NCI-H446 (cell line): Measurements from ENCODE around the gene TMPRSS3.

Experiments
- DNase-seq, 2 experiments: peaks; one replicate each; lab custom pipeline; 2025; lab: John Stamatoyannopoulos, UW

Gene TMPRSS3

GRCh38 chr21:42350318-42350910 lies 45.4 kb downstream of the TMPRSS3 start:
- DNase-seq = no peak

DNA sequence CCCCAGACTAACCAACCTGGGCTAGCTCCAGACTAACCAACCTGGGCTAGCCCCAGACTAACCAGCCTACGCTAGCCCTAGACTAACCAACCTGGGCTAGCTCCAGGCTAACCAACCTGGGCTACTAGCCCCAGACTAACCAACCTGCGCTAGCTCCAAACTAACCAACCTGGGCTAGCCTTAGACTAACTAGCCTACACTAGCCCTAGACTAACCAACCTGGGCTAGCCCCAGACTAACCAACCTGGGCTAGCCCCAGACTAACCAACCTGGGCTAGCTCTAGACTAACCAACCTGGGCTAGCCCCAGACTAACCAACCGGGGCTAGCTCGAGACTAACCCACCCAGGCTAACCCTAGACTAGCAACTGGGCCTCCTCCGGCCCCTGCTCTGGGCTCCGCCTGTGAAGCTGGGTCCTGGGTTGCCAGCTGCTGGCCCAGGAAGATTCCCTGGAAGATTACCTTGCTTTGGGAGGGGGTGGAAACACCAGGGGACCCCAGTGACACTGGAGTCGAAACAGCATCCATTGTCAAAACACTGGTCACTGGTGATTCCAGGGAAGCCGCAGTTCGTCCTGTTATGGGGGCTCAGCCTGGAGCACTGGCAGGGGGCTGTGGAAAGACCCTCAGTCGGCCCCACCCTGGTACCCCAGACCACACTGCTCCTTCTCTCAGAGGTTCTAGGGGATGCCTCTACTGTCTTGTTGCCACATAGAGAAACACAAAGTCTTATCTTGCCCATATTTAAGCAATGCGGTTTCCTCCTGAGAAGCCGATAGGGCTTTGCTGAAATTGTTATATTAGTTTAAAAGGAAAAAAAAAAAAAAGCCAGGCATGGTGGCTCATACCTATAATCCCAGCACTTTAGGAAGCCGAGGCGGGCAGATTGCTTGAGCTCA lies 46.2 kb downstream of the TMPRSS3 start:
- no peak for DNase-seq

DNA sequence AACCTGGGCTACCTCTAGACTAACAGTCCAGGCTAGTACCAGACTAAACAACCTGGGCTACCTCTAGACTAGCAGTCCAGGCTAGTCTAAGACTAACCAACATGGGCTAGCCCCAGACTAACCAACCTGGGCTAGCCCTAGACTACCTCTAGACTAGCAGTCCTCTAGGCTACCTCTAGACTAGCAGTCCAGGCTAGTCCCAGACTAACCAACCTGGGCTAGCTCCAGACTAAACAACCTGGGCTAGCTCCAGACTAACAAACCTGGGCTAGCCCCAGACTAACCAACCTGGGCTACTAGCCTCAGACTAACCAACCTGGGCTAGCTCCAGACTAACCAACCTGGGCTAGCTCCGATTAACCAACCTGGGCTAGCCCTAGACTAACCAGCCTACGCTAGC lies 47.1 kb downstream of the TMPRSS3 start:
- DNase-seq = no peak

DNA sequence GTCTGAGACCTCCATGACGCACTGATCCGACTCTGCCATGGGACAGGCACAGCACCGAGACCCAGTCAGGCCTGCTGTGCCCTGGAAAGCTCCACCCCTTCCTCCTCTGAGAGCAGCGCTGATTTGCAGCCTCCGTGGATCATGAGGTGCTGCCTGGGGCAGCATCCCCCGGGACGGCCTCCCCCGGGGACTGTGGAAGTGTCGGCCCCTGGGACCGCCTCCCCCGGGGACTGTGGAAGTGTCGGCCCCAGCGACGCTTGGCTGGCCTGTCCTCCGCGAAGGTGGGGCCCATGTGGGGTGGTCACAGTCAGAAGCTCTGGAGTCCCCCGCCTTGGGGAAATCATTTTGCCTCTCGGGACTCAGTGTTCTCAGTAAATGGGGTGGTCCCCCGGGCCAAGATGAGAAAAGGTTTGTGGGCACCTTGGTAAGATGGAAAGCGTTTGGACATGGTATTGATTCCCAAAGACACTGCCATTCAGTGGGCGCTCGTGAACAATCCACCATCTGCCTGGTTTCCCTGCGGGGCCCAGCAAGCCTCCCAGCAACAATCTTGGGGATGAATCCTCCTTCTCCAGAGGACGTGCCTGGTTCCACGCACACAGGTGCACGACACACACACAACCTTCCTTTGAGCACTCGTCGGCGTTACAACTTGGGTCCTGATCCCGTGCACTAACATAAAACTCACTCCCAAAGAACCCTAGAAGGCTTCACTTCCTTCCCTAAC lies 48.1 kb downstream of the TMPRSS3 start:
- no peak for DNase-seq

GRCh38 chr21:42346866-42347600 lies 48.8 kb downstream of the TMPRSS3 start:
- no peak for DNase-seq

DNA sequence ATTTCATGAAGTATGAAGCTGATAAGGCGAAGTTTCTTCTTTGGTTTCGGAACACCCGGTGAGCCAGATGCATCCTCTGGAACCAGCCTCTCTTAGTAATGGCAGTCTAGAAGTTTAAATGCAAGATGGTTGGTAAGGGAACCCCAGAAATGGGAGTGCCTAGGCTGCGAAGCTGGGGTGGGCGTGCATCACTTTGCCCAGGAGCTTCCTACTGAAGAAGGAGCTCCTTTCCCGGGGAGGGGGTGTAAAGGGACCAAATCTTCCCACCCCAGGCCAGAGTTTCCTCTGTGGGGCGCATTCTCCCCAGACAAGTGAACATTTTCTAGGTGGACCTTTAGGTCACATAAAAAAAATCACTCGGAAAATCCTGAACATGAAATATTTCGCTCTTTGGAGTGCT lies 49.4 kb downstream of the TMPRSS3 start:
- no peak for DNase-seq

- DNase-seq = no peak
These were observed 51.2 kb downstream of the TMPRSS3 start for GRCh38 chr21:42344631-42345030.

GRCh38 chr21:42343963-42344510 lies 51.8 kb downstream of the TMPRSS3 start:
- DNase-seq = no peak

GRCh38 chr21:42343556-42343955 lies 52.3 kb downstream of the TMPRSS3 start:
- DNase-seq = no peak

GRCh38 chr21:42343101-42343500 lies 52.8 kb downstream of the TMPRSS3 start:
- no peak for DNase-seq

GRCh38 chr21:42341776-42342542 lies 53.9 kb downstream of the TMPRSS3 start:
- no peak for DNase-seq

DNA sequence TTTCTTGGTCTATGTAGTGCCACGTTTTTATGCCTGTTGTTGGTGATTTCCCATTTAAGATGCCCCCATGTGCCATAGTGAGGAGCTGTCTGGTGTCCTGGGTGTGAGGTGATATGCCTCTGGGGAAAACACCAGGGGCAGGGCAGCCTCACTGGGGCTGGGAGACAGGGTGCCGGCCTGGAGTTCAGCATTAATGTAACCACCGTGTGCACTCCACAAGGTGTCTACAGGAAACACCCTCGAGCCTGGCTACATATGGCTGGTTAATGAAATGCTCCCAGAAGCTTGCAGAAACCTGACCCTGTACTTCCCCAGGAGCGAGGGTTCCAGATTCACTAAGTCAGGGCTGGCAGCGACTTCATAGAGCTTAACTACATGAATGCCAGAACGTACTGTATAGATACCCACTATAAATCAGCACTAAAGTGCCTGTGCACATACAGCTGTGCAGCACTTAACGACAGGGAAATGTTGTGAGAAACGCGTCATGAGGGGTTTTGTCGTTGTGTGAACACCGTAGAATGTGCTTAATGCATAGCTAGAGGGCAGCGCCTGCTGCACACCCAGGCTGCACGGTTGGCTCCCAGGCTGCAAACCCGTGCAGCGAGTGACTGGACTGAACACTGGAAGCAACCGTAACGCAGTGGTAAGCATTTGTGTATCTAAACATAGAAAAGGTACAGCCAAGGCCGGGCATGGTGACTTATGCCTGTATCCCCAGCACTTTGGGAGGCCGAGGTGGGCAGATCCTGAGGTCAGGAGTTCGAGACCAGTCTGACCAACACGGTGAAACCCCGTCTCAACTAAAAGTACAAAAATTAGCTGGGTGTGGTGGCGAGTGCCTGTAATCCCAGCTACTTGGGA lies 55.4 kb downstream of the TMPRSS3 start:
- DNase-seq = no peak

GRCh38 chr21:42338729-42339715 lies 56.8 kb downstream of the TMPRSS3 start:
- DNase-seq = no peak

GRCh38 chr21:42337830-42338728 lies 57.8 kb downstream of the TMPRSS3 start:
- peak; percentile 10 to 55 for DNase-seq

DNA sequence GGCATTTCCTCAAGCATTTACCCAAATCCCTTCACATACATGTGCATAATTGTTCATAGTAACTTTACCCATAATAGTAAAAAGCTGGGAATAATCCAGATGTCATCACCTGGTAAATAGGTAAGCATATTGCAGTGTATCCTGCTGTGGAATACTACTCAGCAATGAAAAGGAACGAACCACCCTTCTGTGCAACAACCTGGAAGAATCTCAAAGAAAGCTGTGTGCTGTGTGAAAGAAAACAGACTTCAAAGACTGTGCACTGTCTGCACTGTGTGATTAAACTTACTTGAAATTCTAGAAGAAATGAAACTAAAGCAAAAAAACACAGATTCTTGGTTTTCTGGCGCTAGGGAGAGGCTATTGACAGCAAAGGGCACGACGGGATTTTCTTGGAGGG lies 58.6 kb downstream of the TMPRSS3 start:
- DNase-seq = no peak

GRCh38 chr21:42336054-42336453 lies 59.8 kb downstream of the TMPRSS3 start:
- no peak for DNase-seq

GRCh38 chr21:42332557-42333317 lies 63.1 kb downstream of the TMPRSS3 start:
- no peak for DNase-seq
